GM21526 (cell line): ENCODE measurements around the gene SAFB.

Source experiments
- ATAC-seq: cut with Tn5 transposase; IDR thresholded peaks from one replicate; pipeline ENCODE4 v1.9.1; 2021; ENCODE audit warnings: moderate library complexity; ENCODE audit not compliant: unreplicated experiment, low FRiP score

Gene SAFB

DNA sequence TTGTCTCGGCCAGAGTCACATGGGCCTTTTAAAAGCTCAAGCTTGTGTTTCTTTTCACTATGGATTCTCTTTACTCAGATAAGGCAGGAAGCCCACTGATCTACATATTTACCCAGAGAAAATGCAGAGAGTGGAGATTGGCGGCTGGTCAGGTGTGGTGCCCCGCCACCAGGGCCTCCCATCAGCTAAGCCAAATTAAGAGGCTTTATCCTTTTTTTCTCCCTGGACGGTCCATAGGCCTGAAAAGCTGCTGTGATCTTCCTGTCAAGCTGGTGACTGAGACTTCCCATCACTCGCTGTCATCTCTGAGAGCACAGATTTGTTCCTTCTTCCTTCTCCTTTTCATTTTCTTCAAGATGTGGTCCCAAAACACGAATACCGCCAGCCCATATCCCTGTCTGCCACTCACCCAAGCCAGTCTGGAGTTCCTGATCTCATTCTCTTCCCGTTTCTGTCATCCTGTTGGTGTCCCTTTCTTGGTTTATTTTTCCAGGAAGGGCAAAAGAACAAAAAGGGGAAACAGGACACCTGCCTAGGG, 1.9 kb downstream of the SAFB start:
- no peak for ATAC-seq

DNA sequence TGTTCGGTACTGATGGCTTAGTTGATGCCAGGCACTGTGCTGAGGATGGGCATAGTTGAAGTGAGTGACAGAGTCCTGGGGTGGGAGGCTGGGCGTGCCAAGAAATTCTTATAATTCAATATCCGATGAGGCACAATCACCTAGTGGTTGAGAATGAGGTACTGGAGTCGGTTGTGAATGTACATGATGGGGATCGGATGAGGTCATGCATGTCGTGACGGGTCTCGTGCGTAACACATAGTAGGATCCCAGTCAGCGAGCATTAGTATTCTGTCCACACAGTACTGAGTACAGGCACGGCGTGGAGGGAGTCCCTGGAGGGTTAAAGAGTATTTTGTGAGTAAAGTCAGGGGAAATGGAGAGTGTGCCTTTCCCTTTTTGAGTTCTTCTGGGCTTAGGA, 2.8 kb downstream of the SAFB start:
- ATAC-seq = no peak

DNA sequence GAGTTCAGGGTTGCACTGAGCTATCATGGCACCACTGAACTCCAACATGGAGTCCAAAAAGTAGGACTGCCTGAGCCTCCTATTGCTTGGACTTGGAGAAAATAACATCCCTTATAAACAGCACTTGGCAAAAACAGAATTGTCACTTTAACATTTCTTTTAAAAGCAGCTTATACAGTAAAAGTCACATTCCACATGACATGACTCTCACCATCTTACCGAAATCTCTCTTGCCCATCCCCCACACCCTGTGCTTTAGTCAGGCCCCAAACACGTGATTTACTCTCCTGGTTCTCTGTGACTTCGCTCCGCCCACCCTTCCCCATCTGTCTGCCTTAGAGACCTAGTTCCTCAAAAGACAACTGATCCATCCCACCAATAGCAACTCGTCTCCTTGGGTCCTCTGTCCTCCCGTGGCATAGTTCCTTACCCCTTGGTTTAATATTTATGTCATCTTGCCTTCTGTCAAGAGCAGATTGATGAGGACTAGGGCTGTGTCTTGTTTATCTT, 4.6 kb downstream of the SAFB start:
- ATAC-seq = no peak

DNA sequence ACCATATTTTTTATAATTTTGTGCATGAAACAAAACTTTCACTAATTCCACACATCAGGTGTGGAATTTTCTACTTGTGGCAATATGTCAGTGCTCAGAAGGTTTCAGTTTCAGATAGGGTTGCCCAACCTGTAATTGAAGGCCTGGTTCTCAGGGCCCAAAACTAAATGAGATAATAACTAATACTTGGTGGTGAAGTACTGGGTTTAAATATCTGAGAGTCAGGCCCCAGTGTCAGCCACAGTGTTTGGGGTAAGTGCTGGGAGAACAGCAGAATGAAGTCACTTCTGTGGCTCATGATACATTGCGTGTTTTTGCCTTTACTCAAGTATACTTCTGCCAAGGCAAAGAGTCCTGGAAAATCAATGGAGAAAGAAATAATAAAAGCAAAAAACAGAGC, 5.6 kb downstream of the SAFB start:
- no peak for ATAC-seq

DNA sequence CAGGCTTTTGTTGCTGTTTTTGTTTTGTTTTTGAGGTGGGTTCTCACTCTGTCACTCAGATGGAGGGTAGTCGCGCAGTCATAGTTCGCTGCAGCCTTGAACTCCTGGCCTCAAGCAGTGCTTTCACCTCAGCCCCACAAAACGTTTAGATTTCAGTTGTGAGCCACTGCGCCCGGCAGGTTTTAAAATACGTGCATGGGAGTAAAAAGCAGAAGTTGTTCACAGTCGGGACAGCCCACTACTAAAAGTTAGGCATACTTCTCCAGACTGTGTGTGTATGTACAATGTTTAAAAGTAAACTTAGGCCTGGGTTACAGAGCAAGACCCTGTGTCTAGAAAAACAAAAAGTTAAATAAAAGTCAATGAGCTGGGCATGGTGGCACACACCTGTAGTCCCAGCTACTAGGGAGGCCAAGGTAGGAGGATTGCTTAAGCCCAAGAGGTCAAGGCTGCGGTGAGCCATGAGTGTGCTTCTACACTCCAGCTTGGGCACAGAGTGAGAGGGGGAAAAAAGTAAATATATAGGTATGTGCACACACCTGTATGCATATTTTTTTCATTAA, 6.1 kb downstream of the SAFB start:
- ATAC-seq = no peak

DNA sequence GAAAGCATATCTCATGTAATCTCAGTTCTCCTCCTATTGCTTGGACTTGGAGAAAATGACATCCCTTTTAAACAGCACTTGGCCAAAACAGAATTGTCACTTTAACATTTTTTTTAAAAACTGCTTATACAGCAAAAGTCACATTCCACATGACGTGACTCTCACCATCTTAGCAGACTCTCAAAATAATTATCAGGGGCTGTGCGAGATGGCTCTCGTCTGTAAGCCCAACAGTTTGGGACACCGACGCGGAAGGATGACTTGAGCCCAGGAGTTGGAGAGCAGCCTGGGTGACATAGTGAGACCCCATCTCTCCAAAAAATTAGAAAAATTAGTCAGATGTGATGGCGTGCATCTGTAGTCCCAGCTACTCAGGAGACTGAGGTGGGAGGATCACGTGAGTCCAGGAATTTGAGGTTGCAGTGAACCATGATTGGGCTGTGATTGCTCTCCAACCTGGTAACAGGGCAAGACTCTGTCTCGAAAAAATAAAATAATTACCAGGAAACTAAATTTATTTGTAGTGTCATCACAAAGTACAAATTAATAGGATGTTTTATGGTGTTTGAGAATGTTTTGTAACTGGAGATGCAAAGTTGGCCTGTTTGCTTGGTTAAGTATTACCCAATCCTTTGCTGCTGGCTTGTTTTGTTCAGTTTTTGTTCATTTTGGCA, 8.8 kb downstream of the SAFB start:
- ATAC-seq = no peak

DNA sequence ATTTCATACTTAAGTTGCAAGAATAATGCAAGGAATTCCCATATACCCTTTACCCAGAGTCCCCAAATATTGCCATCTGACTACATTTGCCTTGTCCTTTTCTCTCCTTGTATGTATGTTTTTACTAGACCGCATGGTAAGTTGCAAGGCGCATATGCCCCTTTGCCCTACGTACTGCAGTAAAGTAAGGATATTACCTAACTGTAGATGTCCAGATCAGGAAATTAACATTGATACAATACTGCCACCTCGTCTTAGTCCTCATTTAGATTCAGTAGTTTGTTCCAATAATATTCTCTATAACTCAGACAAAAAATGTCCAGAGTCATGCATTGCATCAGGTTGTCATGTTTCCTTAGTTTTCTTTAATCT, 9.3 kb downstream of the SAFB start:
- no peak for ATAC-seq

DNA sequence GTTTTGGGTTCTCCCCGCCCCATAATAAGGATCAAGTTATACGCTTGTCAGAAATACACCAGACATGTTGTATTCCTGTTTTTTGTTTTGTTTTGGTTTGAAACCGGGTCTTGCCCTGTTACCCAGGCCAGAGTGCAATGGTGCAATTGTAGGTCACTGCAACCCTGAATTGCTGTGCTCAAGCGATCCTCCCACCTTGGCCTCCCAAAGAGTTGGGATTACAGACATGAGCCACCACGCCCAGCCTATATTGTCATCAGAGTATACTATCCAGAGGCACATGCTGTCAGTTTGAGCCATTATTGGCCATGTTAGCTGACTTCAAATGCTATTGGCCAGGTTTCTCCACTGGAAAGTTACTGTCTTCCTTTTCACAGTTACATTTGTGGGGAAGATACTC, 9.8 kb downstream of the SAFB start:
- ATAC-seq = no peak

DNA sequence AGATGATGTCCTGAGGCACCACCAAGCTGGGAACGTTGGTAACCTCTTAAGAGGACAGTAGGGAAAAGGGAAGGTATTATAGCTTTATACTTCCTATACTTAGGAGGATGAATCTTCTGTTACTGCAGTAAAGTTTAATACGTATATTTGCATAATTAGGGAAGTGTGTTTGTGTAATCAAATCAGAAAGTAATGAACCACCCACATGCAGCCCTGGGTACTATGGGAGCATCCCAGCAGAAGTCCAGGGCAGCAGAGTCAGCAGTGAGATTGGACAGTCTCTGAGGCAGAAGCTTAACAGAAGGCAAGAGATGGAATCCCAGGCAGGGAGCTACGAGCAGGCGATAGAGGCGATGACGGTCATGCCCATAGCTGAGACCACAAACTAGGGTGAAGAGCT, 12.5 kb downstream of the SAFB start:
- no peak for ATAC-seq

DNA sequence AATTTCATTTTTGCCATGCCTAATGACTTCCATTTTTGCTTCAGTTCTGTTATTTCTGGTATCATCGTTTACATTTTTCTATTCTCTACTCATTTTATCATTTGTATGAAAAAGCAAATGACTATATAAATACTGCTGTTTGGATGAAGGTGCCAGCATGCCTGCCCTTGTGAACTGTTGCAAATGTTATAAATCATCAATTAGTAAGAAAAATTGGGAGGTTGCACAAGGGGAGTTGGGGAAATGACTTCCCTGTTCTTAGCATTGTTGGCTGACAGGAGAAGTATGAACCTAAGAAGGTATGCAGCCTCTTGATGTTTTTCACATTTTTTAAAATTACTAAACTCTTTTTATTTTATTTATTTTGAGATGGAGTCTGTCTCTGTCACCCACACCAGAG, 15.1 kb downstream of the SAFB start:
- ATAC-seq = no peak

DNA sequence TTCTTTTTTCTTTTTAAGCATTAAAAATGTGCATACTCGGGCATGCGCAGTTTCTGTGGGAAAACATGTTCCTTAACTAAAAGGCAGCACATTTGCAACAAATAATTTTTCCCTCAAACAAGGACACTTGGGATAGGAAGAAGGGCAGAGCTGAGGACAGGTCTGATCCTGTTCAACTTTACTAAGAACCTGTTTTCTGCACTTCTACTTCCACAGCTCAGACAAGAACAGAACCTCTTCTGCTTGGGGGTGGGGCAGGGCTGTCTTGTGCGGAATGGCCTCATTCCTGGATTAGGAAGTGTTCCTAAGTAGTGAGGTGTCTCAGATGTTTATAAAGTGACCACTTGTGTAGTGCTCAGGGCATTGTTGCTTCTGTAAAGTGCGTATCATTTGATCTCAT, 18.3 kb downstream of the SAFB start:
- ATAC-seq = no peak

DNA sequence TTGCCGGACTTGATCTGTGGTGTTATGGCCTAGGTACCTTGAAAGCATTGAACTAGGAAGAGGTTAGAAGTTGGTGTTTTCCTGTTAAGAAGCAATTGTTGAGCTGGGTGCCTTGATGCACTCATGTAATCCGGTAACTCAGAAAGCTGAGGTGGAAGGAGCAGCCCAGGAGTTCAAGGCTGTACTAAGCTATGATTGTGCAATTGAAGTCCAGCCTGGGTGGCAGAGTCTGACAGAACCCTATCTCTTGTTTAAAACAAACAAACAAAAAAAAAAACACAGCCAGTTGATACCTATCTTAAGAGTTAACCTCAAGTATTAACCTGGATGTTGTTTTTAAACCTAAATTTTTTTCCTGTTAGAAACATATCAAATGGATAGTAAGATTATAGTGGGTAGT, 19.3 kb downstream of the SAFB start:
- ATAC-seq = no peak

DNA sequence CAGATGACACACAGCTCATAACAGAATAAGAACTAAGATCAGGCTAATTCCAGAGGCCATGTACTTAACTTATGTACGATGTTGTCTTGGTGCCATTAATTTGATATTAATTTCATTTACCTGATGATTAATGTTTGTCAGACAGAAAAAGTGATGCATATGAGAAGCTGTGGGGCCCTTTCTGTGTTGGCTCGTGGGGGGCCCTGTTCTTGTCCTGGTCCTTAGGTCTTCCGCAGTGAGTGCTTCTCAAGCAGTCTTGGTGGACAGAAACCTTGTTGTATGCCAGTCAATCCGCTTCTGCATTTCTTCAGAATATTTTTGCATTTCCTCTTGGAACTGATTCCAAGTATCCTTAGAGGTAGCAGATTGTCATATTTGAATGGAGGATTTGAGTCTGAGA, 20.2 kb downstream of the SAFB start:
- no peak for ATAC-seq

DNA sequence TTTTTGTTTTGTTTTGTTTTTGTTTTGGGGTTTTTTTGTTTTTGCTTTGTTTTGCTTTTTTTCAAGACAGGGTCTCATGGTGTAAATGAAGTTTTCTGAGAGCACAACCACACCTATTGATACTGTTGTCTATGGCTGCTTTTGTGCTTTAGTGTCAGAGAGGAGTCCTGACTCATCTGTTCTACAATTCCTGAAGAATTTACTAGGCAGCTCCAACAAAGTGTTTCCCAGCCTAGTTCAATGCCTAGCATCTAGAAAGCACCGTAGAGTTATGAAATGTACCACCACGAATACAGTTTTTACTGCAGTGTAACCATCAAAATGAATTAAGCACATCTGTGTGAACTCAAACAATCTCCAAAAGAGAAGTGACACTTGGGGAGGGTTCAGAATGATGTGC, 21.2 kb downstream of the SAFB start:
- no peak for ATAC-seq

DNA sequence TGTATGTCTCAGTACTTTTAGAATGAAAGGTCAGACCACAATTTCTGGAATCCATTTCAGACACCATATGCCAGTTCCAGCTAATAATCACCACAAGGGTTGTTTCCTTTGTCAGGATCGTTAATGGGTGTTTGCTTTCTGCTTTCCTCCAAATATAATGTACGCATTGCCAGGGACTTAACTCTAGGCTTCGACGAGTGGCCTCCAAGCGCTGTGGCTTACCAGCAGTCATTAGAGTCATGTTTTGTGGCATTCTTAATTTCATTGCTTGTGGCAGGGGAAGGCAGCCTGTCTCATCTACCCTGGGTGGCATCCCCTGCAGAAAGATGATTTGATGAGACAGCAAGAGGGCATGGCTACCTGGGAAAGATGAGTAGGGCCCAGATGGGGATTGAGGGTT, 22.5 kb downstream of the SAFB start:
- ATAC-seq = no peak

DNA sequence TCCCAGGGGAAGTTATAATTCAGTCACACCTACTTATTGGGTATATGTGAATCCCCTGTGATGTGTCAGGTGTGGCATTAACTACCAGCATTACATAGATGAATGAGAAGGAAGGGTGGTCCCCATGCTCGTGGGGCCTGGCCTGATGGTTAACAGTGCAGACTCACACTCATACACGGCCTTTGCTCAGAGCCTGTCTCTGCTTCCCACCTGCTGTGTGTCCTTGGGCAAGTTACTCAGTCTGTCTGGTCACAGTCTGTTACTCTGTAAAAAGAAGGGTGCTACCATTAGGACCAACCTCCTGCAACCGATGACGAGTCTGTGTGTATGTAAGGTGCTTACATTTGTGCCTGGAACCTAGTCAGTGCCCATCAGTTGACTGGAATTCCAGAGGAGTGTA, 23.8 kb downstream of the SAFB start:
- ATAC-seq = no peak

DNA sequence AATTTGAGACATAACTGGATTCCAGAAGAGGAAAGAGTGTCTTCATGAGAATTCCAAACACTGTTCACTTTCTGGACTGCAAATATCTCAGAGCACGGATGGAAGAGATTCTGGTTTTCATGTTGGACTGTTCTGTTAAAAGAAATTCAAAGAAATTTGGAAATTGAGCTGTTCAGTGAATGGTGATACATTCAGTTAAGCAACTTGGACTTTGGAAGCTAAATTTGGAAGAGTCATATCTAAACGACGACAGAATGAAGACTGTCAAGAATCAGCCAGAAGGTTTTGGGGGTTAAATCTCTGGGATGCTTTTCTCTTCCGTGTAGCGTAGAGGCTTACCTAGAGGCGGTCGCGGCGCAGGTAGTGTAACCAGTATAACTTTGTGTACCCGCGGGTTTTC, 25.6 kb downstream of the SAFB start:
- no peak for ATAC-seq

DNA sequence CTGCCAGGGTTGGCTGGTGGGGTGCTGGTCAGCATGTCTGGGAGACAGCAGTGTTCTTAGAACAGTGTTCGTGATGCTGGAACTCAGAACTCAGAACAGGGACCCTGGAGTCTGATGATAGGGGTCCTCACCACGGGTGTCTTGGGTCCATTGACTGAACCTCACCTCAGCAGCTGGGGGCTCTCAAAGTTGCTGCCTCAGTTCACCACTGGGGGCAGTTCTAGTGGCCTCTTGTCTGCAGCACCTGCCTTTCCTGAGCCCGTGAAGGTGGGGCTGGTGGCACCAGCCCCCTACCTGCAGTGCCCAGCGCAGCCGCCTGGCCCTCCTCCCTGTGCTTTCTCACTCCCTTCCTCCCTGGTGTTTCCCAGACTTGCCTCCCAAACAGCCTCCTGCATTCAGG, 28.5 kb downstream of the SAFB start:
- ATAC-seq = no peak

DNA sequence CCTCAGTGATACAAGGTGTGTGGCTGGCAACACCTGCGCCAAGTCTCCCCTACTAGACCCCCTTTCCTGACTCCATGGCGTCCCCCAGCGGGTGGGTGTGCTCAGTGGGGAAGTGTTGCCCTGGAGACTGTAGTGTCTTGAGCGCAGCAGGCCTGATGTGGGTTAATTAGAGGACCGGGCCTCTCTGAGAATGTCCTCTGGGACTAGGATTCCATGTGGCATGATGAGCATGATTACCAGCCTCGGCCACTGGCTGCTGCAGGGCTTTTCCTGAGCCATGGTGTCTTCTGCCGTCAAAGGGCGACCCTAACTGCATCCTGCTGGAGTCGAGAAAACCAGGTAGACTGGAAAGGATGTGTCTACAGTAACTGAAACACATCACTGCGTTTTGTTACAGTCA, 29.4 kb downstream of the SAFB start:
- no peak for ATAC-seq

DNA sequence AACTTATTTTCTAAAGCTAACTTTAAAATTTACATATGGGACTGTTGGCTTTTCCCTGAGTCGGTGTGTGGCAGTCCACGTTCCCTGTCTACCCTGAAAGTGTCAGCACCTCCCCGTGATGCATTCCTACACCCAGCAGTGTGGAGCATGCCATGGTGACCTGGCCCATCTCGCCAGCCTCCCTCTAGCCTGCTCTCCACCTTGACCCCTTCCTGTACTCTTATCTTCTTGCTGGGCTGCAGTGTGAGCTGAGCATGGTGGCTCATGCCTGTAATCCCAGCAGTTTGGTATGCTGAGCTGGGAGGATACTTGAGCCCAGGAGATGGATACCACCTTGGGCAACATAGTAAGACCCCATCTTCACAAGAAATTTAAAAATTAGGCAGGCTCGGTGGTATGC, 32.0 kb downstream of the SAFB start:
- no peak for ATAC-seq

DNA sequence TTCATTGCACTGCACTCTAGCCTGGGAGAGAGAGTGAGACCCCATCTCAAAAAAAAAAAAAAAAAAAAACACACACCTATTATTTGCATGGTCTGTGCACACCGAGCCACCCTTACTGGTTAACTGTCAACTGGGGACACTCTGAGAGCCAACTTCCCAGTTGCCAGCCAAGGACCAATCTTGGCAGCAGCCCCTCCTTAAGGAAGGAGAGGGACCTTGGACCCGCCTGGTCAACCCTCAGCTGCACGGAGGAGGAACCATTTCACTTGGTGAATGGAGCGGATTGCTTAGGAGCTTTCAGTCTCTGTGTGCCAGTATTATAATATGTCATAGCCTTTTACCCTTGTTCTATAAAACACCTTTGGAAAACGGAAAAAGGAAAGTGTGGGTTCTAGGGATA, 32.5 kb downstream of the SAFB start:
- ATAC-seq = no peak

DNA sequence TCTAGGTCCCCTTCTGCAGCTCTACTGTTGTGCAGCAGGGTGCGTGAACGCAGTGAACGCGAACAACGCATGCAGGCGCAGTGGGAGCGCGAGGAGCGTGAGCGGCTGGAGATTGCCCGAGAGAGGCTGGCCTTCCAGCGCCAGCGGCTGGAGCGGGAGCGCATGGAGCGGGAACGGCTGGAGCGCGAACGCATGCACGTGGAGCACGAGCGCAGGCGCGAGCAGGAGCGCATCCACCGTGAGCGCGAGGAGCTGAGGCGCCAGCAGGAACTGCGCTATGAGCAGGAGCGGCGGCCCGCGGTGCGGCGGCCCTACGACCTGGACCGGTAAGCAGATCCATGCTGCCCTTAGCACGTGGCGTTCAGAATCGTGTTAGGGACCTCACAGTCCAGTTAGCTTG, 38.6 kb downstream of the SAFB start:
- no peak for ATAC-seq

DNA sequence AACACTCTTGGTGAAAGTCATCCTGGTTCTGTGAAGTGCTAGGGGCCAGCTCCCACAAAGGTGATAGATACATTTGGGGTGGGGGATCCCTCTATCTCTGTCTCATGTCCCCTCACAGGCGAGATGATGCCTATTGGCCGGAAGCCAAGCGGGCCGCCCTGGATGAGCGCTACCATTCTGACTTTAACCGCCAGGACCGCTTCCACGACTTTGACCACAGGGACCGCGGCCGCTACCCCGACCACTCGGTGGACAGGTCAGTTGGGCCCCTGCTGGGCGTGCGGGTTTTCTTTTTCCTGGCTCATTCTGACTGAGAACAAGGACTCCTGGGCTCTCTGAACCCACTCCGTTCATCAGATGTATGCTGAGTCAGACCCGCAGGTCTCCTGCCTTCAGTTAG, 41.0 kb downstream of the SAFB start:
- no peak for ATAC-seq
